ENCODE results near the gene CNTNAP5. TPM values are rescaled to one million over a fixed set of nuclear protein-coding genes. Genes with fewer than 3 reads are reported as not detected.

Gene CNTNAP5
- total and polyA plus RNA-seq, 9 of the 15 experiments (the other 6 are each of a cell fraction or from before 2014, with no cell fraction given): not detected

- Histone ChIP-seq H3K4me3 (no peak overlapping the region), H3K9me3 (replicated peaks; ENCODE audit: control insufficient read depth, insufficient read depth, low read depth, low read length) (no peaks in the 10 kb centered on the region), H3K79me2 (ENCODE audit: control insufficient read depth, insufficient read depth, low read length) (no peaks in the 10 kb centered on the region), H3K27me3 (ENCODE audit: control insufficient read depth in 2 of 2, insufficient read depth in 2 of 2, low read length in 2 of 2) (no peaks in the 10 kb centered on the region), H3K36me3 (ENCODE audit: control insufficient read depth, insufficient read depth, low read length) (no peaks in the 10 kb centered on the region), H2AFZ (ENCODE audit: low read depth, low read length) (no peak overlapping the region), H3K9me1 (ENCODE audit: control insufficient read depth, insufficient read depth, low read length) (no peaks in the 10 kb centered on the region), H4K20me1 (replicated peaks; ENCODE audit: control insufficient read depth, insufficient read depth, low read length) (no peaks in the 10 kb centered on the region), H3K4me2 (ENCODE audit: insufficient read depth, low read length) (no peak overlapping the region), H3K4me1 (replicated peaks in 1 of 2; ENCODE audit: control insufficient read depth in 2 of 2, insufficient read depth in 2 of 2, low read length in 2 of 2) (no peaks in the 10 kb centered on the region), H3K9ac (ENCODE audit: insufficient read depth in 1 of 2, low read depth in 2 of 2, low read length in 2 of 2) (no peak overlapping the region), H3K27ac (ENCODE audit: extremely low read depth, low read depth, low read length) (no peak overlapping the region)
- CTCF ChIA-PET (ENCODE audit: low intra/inter-chr PET ratio): no interaction called here
- no peak for DNase-seq (ENCODE audit: extremely low read depth in 1 of 4, low spot score in 3 of 4)
- 2% methylated on average over 5 of the region's 5 CpGs for WGBS (ENCODE audit: insufficient coverage, low coverage, missing lambda C conversion rate)
- TF ChIP-seq MAFG (tag; conservative IDR thresholded peaks at IDR 0.05): no peak
- no peak for TF ChIP-seq ETS2 (tag; IDR thresholded peaks at IDR 0.05; ENCODE audit: borderline replicate concordance, poor library complexity, severe bottlenecking)
- no peak for TF ChIP-seq ZNF586 (CRISPR knock-in tag; conservative IDR thresholded peaks at IDR 0.05)
- TF ChIP-seq ZBTB43 (CRISPR knock-in tag; IDR thresholded peaks at IDR 0.05): no peak
- no peak for TF ChIP-seq PRPF4 (IDR thresholded peaks at IDR 0.05; ENCODE audit: insufficient read depth, low read depth, low read length, poor library complexity, severe bottlenecking)
- no peak for TF ChIP-seq POLR2H (tag; IDR thresholded peaks at IDR 0.05; ENCODE audit: low read depth)
- no peak for TF ChIP-seq RFX1 (IDR thresholded peaks at IDR 0.05)
- TF ChIP-seq MCM3 (IDR thresholded peaks at IDR 0.05): no peak
- TF ChIP-seq CUX1 (CRISPR knock-in tag; IDR thresholded peaks at IDR 0.05): no peak
- no peak for TF ChIP-seq CEBPG (CRISPR knock-in tag; IDR thresholded peaks at IDR 0.05)
- TF ChIP-seq CEBPG (tag; conservative IDR thresholded peaks at IDR 0.05 in 1 of 2, IDR thresholded peaks at IDR 0.05 in 1 of 2): no peak
- no peak for TF ChIP-seq KAT7 (CRISPR knock-in tag; IDR thresholded peaks at IDR 0.05; ENCODE audit: borderline replicate concordance)
- no peak for TF ChIP-seq KDM2B (CRISPR knock-in tag; IDR thresholded peaks at IDR 0.05)
- TF ChIP-seq ZNF444 (CRISPR knock-in tag; IDR thresholded peaks at IDR 0.05): no peak
- no peak for TF ChIP-seq POLR2A (conservative IDR thresholded peaks at IDR 0.05)
- TF ChIP-seq ZNF175 (CRISPR knock-in tag; IDR thresholded peaks at IDR 0.05; ENCODE audit: low read depth): no peak
- TF ChIP-seq NFE2 (IDR thresholded peaks at IDR 0.05; ENCODE audit: low read depth): no peak
- no peak for TF ChIP-seq ETV6 (IDR thresholded peaks at IDR 0.05; ENCODE audit: borderline replicate concordance in 1 of 2, low read depth in 2 of 2, low read length in 1 of 2)
- TF ChIP-seq ETV6 (CRISPR knock-in tag; IDR thresholded peaks at IDR 0.05; ENCODE audit: borderline replicate concordance): no peak
- no peak for TF ChIP-seq FOXK1 (CRISPR knock-in tag; IDR thresholded peaks at IDR 0.05; ENCODE audit: borderline replicate concordance)
- POLR2A ChIA-PET: no interaction called here
- FAIRE-seq: no peak
- intact Hi-C loops (cut with micrococcal nuclease) (no loop called here), in situ Hi-C loops (cut with MboI) (no loop called here)
- no peak for ATAC-seq
- BruUV-seq (replicated peaks): no TSS peak
Observed at GRCh38 chr2:124121106-124121505, 96.0 kb downstream of the CNTNAP5 start.

All from K562 (cell line).